ENCODE results near the gene VMAC.

The VMAC gene

DNA sequence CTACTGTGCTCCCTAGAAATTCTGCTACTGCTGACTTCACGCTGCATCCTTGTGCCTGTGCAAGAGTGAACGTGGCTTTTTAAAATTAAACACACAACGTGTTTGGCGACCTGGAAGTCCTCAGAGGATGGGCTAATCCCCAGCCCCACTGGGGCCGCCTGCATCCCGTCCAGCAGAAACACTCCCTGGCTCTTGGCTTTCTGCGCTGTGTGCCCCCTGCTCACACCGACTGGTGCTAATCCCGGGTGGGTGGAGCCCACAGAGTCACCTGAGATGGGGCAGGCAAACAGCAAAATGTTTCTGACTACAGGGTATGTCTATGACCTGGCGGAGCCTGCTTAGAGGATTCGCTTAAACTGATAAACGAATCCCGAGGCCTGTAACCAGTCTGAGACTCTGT, 24.5 kb downstream of the VMAC start:
- DNase-seq (ENCODE audit: low read depth in 2 of 2), result no peak

DNA sequence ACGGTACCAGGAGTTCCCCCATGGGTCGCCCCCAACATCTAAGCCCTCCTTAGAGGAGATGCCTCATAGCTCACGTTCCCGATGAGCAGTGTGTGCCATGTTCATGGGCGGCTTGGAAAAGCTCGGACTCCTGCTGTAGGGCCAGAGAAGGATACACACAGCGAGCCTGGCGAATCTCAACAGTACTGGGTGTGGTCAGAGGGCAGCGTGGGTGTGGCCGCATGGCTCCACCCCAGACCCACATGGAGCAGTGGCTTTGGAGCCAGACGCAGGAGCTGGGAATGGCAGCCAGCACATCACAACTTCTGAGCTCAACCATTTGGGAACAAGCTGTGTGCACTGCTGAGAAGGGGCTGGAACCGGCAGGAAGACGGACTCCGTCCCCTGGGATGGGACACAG, 25.0 kb downstream of the VMAC start:
- DNase-seq (ENCODE audit: low read depth in 2 of 2), result no peak

DNA sequence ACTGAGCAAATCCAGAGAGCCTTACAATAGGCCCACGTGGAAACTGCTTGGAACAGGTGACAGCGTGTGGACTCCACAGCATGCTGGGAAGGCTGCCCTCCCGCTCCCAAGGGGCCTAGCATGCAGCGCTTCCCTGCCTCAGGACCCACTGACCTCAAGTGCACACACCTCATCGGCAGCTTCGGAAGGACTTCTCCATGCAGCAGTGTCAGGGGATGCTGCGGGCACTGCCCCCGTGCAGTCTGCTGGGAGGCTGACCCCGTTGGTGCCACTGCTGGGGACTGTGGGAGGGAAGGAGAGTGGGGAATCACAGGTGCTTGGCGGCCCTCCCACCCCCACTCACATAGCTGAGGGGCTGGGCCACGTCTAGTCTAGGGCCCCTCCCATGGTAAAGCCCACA, 26.6 kb downstream of the VMAC start:
- no peak for DNase-seq (ENCODE audit: low read depth in 2 of 2)

DNA sequence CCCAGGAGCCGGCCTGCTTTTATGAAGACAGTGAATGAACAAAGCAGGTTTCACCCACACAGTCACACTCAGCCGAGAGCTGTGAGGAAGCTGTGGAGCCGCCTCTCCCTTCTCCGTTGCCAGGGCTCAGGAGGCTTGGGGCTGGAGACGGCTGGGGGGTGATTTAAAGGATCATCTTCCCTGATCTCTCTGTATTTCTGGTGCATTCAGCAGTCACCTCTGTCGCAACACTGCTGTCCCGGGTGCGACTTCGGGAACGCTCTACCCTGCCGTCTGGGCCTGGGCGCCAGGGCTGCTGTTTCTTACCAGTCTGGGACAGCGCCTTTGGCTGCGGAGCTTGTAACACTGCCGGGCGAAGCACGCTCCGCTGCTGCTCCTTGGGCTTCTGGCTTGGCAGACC, 27.5 kb downstream of the VMAC start:
- no peak for DNase-seq (ENCODE audit: low read depth in 2 of 2)

DNA sequence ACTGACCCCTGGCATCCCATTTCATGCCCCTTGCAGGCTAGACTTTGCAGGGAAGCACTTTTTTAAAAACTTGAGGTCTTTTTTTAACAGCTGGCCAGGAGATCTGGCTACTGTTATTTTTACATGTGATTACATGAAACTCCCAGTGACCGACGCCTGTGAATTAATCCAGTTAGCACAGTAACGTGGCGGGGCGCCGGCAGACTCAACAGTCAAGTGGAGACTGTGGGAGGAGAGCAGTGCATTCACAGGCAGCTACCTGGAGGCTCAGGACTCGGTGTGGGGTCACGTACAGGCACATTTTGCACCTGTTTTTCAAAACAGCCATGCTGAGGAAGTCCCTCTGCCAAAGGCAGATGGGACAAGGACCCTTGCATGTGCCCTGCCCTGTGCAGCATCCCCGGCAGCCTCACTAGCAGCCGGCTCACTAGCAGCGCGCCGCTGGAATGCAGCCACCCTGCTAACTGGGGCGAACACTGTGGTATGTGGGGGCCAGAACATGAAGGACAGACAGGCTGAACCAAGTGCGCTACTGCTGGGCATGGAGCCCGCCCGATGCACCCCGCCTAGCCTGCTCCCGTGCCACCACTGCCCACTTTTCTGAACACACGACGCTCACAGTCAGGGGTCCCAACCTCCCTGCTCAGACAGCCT, 28.1 kb downstream of the VMAC start:
- no peak for DNase-seq (ENCODE audit: low read depth in 2 of 2)

DNA sequence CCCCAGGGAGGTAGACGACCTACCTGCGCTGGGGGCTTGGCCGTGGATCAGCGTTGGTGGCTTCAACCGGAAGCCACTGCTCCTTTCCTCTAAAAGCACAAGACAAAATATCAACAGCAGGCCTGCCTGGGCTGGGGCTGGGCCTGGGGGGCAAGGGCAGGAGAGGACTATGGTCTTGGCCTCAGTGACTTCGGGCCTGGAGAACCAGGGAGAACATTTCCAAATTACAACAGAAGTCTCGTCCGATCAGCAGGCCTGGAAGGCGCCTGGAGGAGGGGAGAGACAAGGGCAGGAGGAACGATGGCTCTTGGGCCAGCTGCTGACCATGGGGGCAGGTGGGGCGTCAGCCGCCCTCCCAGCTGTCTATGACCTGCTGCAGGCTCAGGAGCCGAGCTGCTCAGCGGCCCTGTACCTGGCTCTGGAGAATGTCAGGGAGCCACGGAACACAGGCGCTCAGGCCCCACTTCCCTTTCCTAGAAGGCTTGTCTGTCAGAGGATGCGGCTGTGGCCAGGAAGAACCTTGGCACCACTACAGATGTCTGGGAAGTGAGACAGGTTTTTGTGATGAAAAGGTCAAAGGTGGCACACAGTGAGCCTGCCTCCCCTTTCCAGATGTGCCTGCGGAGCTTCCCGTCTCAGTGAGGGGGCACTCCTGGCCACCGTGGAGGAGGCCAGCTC, 28.9 kb downstream of the VMAC start:
- DNase-seq (ENCODE audit: low read depth in 2 of 2), result no peak

DNA sequence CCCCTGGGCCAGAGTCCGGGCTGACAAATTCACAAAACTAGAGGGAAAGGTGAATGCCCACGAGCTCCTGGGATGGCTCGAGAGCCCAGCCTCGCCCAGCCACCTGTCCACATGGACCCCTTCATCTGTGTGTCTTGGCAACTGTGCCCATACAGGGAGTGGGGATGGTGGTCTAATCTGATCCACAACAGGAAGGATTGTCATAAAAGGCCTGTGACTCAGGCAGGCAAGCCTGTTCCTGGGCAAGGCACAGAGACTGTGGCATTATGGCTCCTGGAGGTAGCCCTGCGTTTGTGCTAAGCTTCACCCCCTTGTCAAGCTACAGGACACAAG, 29.4 kb downstream of the VMAC start:
- no peak for DNase-seq (ENCODE audit: low read depth in 2 of 2)

DNA sequence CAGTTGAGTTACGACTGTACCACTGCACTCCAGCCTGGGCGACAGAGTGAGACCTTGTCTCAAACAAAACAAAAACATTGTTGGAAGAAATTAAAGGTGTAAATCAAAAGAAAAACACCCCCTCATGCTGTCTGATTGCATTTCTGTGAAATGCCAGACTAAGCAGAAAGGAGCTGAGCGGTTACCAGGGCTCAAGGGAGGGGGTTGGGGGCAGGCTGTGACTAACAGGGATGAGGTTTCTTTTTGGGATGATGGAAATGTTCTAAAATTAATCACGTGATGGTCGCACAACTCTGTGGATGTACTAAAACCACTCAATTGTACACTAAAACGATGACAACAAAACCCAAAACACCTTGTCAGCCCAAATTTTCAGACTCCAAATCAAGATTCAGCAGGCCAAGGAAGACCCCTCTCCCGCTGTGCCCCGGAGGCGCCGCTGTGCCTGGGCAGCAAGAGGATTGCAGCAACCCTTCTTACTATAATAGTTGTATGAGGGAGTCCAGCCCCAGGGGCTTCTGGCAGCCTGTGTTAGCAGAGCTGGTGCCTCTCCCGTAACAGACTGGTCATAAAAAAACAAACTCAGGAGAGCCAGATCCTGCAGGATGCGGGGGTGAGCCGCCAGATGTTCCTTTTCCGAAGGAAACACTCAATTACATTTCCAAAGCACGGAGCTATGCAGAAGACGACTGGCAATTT, 30.3 kb downstream of the VMAC start:
- no peak for DNase-seq (ENCODE audit: low read depth in 2 of 2)

DNA sequence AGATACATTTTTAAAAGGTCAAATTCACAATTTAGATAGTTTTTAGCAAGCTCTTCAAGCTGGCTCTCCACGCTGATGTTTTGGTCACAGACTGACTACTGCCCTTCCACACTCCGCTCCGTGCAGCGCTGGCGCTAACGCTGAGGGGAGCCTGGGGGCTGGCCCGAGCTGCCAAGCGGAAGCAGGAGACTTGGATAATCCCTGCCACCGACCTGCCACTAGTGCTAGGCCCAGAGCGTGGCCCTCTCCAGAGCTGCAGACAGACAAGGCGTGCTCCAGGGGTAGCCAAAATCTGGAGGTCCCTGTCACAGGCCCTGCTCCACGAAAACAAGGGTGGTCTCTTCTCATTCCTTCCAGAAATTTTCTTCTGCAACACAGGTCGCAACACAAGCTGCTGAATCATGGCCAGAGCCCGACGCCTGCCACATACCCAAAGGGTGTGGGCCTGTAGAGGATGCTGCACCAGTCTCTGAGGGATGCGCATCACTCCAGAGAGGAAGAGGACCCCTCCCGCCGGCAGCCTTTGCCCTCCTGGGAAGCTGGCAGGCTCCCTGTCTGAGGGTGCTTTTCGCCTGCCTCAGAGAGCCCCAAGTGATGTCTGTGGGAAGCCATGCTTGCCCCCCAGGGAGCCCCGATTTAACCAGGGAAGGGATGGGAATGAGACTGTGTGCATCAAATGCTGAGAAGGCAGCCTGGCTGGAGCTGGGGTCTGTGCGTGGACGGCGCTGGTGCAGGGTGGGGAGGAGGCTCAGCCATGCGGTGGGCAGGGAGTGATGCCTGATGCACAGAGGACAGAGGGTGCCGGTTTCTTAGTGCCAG, 31.0 kb downstream of the VMAC start:
- no peak for DNase-seq (ENCODE audit: low read depth in 2 of 2)

DNA sequence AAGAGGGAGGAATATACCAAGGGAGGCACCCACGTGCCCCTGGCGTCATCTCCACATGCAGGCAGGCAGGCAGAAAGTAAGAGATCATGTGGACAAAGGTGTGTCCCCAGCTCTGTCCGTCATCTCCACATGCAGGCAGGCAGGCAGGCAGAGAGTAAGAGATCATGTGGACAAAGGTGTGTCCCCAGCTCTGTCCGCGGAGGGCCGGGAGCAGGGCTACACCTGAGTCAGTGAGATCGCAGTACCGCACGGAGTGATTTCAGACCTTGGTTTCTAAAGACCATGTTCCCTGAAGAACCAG, 31.6 kb downstream of the VMAC start:
- no peak for DNase-seq (ENCODE audit: low read depth in 2 of 2)

DNA sequence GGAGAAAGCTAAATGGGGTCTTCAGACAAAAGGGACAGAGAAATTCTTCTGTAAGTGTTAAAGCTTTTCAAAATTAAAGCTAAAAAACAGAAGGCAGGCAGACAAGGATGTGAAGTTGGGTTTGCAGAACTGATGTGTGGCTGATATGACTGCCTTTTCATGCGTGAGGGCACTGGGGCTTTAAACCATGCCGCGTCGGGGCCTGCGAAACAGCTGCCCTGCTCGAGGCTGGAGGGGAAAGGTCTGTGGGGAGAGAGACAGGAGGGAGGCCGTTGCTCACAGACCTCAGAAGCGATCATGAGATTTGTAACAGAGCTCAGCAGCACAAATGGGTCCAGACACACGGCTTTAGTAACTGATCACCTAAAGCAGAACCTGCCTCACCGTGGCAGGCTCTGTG, 32.9 kb downstream of the VMAC start:
- DNase-seq (ENCODE audit: low read depth in 2 of 2), result no peak

DNA sequence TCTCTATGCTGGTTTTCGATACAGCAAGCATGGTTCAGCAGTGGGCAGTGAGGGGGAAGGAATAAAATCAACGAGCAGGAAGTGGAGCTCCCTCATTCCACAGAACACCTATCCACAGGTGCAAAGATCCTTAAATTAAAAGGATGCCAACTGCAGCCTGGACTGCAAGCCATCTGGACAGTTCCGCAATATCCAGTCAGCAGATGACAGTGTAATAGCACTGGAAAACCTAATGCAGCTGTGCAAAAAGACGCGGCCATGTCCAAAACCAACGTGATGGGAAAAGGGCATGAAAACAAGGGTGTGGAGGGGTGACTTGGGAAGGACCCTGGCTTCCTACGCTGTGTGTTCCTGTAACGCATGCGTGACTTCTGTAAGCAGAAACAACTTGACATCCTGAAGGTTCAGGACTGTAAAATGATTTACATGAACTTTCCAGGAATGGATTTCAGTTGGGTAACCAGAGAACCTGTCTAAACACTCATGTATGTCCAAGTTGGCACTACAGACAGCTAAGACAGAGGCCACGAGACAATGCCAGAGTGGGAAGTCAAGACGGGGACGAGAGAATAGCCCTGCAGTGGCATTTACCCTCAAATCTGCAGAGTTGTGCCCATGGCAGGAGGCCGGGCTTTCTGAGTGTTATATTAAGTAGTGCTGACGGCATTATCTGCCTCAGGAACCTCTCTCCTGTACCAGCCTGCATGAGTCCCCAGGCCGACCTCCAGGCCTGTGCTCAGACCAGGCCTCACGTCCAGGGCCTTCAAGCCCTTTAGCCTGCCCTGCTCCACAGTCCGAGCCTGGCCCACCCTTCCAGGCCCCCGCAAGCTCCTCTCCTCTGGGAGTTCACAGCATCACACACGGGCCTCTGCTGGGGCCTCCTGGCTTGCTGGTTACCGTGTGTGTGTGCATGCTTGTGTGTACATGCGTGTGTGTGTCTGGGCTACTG, 35.9 kb downstream of the VMAC start:
- no peak for DNase-seq (ENCODE audit: low read depth in 2 of 2)

DNA sequence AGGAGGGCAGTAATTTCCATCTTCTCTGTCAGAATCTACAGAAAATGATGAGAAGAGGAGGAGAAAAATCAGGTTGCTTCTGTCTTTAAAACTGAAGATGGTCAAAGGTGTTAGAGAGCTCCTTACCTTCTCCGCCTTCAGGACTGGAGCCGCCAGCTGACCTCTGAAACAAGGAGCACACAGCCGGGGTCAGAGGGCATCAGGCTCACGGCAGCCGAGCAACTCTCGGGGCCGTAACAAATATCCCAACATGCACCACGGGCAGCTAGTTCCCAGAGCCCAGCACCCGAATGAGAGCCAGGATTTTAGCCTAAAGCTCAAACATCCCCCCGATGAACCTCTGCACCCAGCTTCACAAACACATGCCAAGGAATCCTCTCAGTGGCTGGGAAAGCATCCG, 37.0 kb downstream of the VMAC start:
- no peak for DNase-seq (ENCODE audit: low read depth in 2 of 2)

DNA sequence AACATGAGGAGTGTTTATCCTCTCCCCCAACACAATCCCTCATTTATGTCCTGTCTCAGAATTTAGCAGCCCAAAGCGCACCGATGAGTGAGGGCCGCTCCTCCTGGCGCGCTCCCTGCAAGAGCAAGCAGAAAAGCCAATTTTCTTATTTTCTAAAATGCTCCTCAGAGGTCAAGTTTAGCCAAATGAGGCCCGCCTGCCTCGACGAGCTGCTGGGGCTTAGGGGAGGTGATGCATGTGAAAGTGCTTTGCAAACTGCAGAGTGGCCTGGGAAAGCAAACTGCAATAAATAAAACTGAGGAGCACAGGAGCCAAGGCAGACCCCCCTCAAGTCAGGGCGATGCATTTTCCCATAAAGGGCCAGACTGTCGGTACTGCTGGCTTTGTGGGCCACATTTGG, 38.4 kb downstream of the VMAC start:
- no peak for DNase-seq (ENCODE audit: low read depth in 2 of 2)

DNA sequence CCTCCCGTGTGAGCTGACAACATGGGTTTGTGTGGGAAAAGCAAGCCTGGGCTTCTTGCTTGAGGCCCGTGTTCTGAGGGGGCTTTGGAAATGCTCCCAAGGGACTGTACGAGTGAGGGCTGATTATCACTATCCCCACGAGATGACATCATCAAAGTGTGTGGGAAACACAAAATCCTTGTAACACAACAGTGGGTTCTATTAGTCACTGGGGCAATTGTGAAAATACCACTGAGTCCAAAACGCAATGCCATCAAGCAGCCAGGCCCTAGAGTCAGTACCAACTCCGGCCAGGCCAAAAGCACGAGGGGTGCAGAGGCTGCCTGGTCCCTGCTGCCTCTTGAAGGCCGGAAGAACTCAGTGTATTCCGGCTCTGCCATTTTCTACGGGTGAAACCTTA, 39.0 kb downstream of the VMAC start:
- DNase-seq (ENCODE audit: low read depth in 2 of 2), result no peak

DNA sequence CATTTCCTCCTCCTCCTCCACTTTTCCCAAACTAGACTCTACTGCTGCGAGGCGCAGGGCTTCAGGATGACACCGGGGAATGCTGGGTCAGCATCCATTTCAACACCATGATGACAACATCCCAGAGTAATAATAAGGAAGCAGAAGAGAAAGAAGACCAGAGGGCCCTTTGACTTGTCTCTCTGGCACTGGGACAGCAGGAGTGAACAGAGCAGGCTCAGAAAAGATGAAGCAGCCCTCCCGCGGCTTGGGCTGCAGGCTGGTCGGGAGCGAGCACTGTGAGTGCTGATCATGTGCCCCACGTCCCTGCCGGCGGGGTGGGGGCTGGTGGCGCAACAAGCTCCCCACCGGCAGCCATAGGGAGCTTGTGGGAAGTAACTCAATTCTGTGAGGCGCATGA, 42.8 kb downstream of the VMAC start:
- no peak for DNase-seq (ENCODE audit: low read depth in 2 of 2)

DNA sequence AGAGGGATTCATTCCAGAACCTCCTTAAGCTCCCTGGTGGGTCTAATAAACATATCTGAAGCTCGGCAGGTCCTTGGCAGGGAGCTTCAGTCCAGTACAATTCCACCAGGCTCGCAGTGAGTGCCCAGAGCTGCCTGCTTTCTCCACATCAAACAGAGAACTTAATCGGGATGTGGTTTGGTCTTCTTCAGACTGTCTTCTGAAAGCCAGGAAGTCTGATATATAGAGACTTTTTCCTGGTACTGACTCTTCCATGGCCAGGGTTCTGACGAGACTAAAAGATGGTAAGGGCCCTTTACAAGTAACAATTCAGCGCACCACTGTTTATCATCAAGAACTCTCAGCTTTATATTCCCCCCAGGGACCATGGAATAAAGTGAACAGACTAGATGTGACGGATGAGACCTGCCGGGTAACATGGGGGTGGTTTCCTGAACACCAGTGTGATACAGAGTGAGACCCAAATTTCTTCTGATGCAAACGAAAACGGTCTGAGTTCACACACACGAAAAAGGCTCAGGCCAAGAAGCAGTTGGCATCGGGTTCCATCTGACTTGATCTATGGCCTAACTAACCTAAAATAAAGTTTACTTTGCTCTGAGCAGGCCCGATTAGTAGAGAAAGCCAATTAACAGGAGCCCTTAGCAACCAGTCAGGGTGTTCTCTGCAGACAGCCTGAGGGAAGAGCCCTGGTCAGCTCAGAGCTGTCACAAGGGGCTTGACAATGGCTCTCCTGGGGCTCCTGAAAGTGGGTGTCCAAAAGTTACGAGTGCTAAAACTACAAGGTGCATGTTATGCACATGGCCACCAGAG, 44.3 kb downstream of the VMAC start:
- no peak for DNase-seq (ENCODE audit: low read depth in 2 of 2)

DNA sequence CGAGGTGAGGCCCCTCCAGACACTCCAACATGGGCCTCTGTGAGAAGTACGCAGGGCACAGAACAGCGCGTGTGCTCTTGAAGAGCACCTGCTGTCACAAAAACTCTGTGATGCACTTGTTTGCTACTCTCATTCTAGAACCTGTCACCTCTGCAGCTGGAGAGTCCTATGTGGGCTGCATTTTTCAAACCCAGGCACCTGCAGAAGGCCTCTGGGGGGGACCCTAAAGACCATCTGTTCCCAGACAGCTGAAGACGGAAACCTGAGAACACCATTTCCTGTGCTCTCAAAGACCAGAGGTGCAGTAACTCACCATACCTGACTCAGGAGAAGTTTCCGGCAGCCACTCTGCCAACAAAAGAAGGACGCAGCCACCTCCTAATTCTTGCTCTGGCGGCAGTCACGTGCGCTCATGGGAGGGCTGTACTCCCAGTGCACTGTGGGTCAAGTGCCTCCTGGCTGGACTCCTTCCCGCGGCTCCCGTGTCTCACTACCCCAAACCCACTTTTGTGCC, 45.2 kb downstream of the VMAC start:
- no peak for DNase-seq (ENCODE audit: low read depth in 2 of 2)

DNA sequence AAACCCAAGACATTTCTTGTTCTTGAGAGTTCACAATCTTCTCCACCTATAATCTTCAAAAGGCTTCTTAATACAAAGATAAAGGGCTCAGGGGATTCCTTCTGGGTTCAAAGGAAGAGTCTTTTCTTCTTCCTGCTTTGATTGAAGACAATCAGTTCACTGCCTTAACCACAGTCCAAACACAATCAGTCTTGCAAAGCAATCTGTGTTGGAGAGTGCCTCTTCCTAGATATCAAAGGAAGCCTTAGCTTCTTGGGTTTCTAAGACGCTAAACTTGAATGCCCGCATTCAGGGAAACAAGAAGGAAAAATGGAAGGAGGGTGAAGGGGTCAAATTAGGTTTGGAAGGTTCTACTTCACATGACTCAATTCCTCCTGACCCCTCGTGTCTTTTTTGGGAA, 46.1 kb downstream of the VMAC start:
- no peak for DNase-seq (ENCODE audit: low read depth in 2 of 2)

DNA sequence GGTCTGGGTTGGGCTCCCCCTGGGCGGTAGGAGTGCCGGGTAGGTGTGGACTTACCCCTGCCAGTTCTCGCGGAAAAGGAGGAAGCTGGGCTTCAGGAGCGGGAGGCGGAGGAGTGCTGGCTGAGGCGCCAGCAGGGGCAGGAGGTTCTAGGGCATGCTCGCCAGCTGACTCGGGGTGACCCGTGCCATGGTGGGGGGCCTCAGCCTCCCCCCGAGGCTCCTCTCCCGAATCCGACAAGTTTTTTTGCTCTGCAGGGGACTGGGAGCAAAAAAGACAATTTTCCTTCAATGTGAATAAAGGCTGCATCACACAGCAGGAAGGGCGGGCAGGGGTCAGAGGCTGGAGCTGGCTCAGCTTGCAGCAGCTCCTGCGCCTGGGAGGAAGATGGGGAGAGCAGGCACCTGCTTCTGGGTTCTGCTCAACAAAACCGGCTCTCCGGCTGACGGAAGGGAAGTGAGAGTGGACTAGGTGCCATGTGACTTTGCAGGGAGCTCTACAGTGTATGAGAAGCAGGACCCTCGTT, 46.7 kb downstream of the VMAC start:
- DNase-seq (ENCODE audit: low read depth in 2 of 2), result no peak
